ENCODE results near the gene EGFR.

DNA sequence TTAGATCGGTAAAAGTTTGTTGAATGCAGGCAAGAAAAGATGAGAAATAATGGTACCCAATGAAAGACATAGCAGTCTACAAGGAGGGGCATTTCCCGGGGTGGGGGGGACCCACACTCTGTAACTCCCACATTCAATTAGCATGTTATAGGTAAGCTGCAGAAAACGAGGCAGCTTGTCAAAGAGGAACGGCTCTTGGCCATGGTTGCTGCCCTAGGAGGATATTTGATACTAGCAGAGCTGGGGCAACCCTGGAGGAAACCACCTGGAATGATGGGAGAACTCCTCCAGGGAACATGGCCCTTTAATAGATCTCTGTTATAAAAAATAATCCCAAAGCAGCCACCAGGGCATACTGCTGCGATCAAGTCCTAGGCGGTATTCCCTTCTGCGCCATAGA, 98.5 kb downstream of the EGFR start:
- TF ChIP-seq, protein P1, sequence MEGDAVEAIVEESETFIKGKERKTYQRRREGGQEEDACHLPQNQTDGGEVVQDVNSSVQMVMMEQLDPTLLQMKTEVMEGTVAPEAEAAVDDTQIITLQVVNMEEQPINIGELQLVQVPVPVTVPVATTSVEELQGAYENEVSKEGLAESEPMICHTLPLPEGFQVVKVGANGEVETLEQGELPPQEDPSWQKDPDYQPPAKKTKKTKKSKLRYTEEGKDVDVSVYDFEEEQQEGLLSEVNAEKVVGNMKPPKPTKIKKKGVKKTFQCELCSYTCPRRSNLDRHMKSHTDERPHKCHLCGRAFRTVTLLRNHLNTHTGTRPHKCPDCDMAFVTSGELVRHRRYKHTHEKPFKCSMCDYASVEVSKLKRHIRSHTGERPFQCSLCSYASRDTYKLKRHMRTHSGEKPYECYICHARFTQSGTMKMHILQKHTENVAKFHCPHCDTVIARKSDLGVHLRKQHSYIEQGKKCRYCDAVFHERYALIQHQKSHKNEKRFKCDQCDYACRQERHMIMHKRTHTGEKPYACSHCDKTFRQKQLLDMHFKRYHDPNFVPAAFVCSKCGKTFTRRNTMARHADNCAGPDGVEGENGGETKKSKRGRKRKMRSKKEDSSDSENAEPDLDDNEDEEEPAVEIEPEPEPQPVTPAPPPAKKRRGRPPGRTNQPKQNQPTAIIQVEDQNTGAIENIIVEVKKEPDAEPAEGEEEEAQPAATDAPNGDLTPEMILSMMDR (conservative IDR thresholded peaks at IDR 0.05; ENCODE audit: low read depth, low read length), result no peak
- TF ChIP-seq EZH2phosphoT487 (IDR thresholded peaks at IDR 0.05; ENCODE audit: borderline replicate concordance, low read length), result no peak
